ENCODE measurements around the gene PVALEF.
"Not testable (repeated sequence)": the region's sequence is repeated elsewhere in the genome, so short reads cannot be mapped to it uniquely, and the experiment has no call there.

Gene PVALEF

DNA sequence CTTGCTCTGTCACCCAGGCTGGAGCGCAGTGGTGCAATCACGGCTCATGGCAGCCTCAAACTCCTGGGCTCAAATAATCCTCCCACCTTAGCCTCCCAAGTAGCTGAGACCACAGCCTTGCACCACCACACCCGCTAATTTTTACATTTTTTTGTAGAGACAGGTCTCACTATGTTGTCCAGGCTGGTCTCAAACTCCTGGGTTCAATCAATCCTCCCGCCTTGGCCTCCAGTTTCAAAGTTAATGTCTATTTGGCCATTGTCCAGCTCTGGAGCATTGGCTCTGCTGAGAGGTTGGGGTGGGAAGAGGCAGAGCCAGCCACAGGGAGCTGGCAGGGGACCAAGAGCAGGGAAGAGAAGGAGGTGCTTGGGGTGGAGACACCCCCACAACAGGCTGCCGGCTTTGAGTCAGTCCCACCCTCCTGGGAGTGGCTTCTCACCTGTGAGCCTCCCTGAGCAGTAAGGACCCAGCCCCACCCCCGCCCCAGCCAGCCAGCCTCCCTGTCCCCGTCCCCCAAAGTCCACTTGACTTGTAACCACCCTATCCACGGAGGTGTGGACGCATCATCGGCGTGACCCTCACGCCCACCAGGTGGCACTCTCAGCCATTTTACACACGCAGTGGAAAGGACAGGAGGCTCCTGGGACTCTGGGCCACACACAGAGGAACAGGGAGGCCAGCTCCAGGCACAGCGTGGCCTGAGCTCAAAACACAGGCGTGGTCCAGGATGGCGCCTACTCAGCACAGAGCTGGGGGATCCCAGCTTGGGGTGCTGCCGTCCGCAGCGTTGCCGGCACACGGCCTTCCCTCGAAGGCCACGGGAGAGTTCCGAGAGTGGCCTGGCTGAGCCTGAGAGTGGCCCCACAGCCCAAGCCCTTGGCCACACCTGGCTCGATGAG, 22.8 kb upstream of the PVALEF start:
- ChIA-PET POLR2A (interaction anchor here (1.5 kb wide), 1 partner anchor 96 kb away, joined by 6 read pairs; the partner anchor contains the start of genes NDUFAF8 and TEPSIN), CTCF (interaction anchor here (0.7 to 2.3 kb wide), 11 partner anchors 11 to 242 kb away, joined by 3 to 9 read pairs (median 3); no protein-coding TSS in a partner anchor)
- TF ChIP-seq LEF1 (IDR thresholded peaks at IDR 0.05; ENCODE audit: borderline replicate concordance) (no peak), SUZ12 (IDR thresholded peaks at IDR 0.05) (no peak), FOXA1 (IDR thresholded peaks at IDR 0.05) (no peak), CTBP1 (IDR thresholded peaks at IDR 0.05; ENCODE audit: borderline replicate concordance) (no peak), TARDBP (IDR thresholded peaks at IDR 0.05) (no peak), ZNF384 (IDR thresholded peaks at IDR 0.05) (no peak), FOXM1 (IDR thresholded peaks at IDR 0.05; ENCODE audit: borderline replicate concordance) (no peak), BHLHE40 (IDR thresholded peaks at IDR 0.05; ENCODE audit: borderline replicate concordance) (no peak), ARNT (IDR thresholded peaks at IDR 0.05) (no peak), L3MBTL2 (conservative IDR thresholded peaks at IDR 0.05) (no peak), FOXK2 (IDR thresholded peaks at IDR 0.05) (no peak), NFRKB (IDR thresholded peaks at IDR 0.05) (no peak), SP1 (IDR thresholded peaks at IDR 0.05) (no peak), HDGF (IDR thresholded peaks at IDR 0.05; ENCODE audit: borderline replicate concordance) (no peak)
- TF ChIP-seq, protein P1, sequence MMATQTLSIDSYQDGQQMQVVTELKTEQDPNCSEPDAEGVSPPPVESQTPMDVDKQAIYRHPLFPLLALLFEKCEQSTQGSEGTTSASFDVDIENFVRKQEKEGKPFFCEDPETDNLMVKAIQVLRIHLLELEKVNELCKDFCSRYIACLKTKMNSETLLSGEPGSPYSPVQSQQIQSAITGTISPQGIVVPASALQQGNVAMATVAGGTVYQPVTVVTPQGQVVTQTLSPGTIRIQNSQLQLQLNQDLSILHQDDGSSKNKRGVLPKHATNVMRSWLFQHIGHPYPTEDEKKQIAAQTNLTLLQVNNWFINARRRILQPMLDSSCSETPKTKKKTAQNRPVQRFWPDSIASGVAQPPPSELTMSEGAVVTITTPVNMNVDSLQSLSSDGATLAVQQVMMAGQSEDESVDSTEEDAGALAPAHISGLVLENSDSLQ (IDR thresholded peaks at IDR 0.05) = no peak
- peak; percentile 85 for DNase-seq (ENCODE audit: extremely low spot score)

DNA sequence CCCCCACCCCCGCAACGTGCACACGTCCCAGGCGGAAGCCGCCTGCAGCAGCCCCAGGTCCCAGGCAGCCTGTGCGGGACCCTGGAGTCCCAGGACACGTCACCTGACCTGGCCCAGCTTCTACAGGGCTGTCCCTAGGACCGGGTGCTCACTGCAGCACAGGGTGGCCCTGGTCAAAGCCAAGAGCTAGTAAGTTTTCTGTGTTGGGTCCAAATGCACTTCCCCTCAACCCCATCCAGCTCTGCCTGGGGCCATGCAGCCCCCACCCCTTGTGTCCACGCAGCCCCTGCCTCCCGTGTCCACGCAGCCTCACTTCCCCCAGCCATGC, 22.1 kb upstream of the PVALEF start:
- DNase-seq (ENCODE audit: extremely low spot score) = no peak
- ChIA-PET CTCF (interaction anchor here (0.9 to 2.3 kb wide), 8 partner anchors 11 to 97 kb away, joined by 3 to 9 read pairs (median 4); no protein-coding TSS in a partner anchor), POLR2A (interaction anchor here (1.5 kb wide), 1 partner anchor 95 kb away, joined by 6 read pairs; the partner anchor contains the start of genes NDUFAF8 and TEPSIN)
- TF ChIP-seq, protein P1 (IDR thresholded peaks at IDR 0.05) = no peak
- TF ChIP-seq FOXA1 (IDR thresholded peaks at IDR 0.05) (no peak), SP1 (IDR thresholded peaks at IDR 0.05) (no peak), TARDBP (IDR thresholded peaks at IDR 0.05) (no peak), NFRKB (IDR thresholded peaks at IDR 0.05) (no peak), FOXK2 (IDR thresholded peaks at IDR 0.05) (no peak)

DNA sequence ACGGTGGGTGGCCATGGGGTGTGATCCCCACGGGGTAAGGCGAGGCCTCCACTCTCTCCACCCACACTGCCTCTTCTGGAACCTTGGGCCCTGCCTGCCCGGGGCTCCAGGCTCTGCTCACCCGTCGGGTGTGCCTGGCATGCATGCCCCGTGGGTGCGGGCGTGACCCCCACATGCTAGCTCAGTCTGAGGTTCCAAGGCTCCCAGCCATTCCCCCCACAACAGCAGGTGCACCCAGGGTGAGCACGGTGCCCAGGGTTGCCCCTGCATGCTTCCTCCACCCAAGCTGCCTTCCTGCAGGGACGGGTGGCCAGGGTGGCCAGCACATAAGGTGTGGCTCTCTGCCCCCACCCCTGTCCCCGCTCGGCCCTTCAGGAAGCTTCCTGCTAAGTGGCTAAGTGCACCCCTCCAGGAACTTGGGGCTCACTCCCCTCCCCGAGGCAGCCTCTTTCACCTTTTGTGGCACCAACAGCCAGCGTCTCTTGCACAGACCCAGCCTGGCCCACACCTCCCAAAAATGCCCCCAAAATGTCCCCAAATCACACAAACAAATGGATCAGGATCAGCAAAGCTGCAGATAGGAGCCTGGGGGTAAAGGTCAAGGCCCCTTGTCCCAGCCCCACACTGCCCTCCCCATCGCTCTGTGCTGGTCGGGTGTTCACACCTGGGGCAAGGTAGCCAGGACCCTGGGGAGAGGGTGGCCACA, 21.4 kb upstream of the PVALEF start:
- CTCF ChIA-PET = interaction anchor here (1.4 to 2.3 kb wide), 4 partner anchors 49 to 97 kb away, joined by 4 to 9 read pairs (median 6); no protein-coding TSS in a partner anchor
- POLR2A ChIA-PET = interaction anchor here (1.5 to 1.6 kb wide), 2 partner anchors 79 to 95 kb away, joined by 6 to 7 read pairs; partner anchors contain the start of genes CEP131, NDUFAF8 and TEPSIN
- DNase-seq (ENCODE audit: extremely low spot score) = no peak
- TF ChIP-seq FOXA1 (IDR thresholded peaks at IDR 0.05) = no peak
- TF ChIP-seq BHLHE40 (IDR thresholded peaks at IDR 0.05; ENCODE audit: borderline replicate concordance) = no peak
- TF ChIP-seq CTBP1 (IDR thresholded peaks at IDR 0.05; ENCODE audit: borderline replicate concordance) = no peak
- TF ChIP-seq, protein P1 (IDR thresholded peaks at IDR 0.05) = no peak
- TF ChIP-seq TARDBP (IDR thresholded peaks at IDR 0.05) = no peak
- TF ChIP-seq FOXK2 (IDR thresholded peaks at IDR 0.05) = no peak
- no peak for TF ChIP-seq SP1 (IDR thresholded peaks at IDR 0.05)
- TF ChIP-seq ELF4 (IDR thresholded peaks at IDR 0.05) = no peak
- no peak for TF ChIP-seq HDGF (IDR thresholded peaks at IDR 0.05; ENCODE audit: borderline replicate concordance)
- no peak for TF ChIP-seq LEF1 (IDR thresholded peaks at IDR 0.05; ENCODE audit: borderline replicate concordance)
- TF ChIP-seq NFRKB (IDR thresholded peaks at IDR 0.05) = no peak
- no peak for TF ChIP-seq L3MBTL2 (conservative IDR thresholded peaks at IDR 0.05)
- TF ChIP-seq FOXM1 (IDR thresholded peaks at IDR 0.05; ENCODE audit: borderline replicate concordance) = no peak
- no peak for TF ChIP-seq ZNF384 (IDR thresholded peaks at IDR 0.05)
- TF ChIP-seq SUZ12 (IDR thresholded peaks at IDR 0.05) = no peak
- no peak for TF ChIP-seq ARNT (IDR thresholded peaks at IDR 0.05)

DNA sequence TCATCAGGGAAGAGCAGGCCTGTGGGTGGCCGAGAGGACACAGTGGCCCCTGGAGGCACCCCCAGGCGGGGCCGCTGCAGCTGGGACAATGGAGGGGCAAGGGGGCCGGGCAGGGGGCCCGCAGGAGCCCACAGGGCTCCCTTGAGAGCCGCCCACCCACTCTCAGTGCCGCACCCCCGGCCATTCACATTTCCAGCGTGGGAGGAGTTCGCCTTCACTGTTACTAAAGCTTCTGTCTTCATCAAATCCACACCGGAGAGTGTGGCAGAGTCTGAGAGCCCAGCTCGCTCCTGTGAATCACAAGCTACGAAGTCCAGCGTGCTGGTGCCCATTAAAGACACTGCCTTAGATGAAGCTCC, 20.9 kb upstream of the PVALEF start:
- POLR2A ChIA-PET = interaction anchor here (1.6 kb wide), 1 partner anchor 79 kb away, joined by 7 read pairs; the partner anchor contains the start of gene CEP131
- DNase-seq (ENCODE audit: extremely low spot score) = no peak
- TF ChIP-seq BHLHE40 (IDR thresholded peaks at IDR 0.05; ENCODE audit: borderline replicate concordance) = no peak
- TF ChIP-seq SUZ12 (IDR thresholded peaks at IDR 0.05) = no peak
- no peak for TF ChIP-seq L3MBTL2 (conservative IDR thresholded peaks at IDR 0.05)
- TF ChIP-seq ZNF384 (IDR thresholded peaks at IDR 0.05) = no peak
- no peak for TF ChIP-seq TARDBP (IDR thresholded peaks at IDR 0.05)
- TF ChIP-seq ARNT (IDR thresholded peaks at IDR 0.05) = no peak
- TF ChIP-seq LEF1 (IDR thresholded peaks at IDR 0.05; ENCODE audit: borderline replicate concordance) = no peak
- no peak for TF ChIP-seq FOXM1 (IDR thresholded peaks at IDR 0.05; ENCODE audit: borderline replicate concordance)
- no peak for TF ChIP-seq FOXK2 (IDR thresholded peaks at IDR 0.05)
- CTCF ChIA-PET = interaction anchor here (0.6 to 2.3 kb wide), 2 partner anchors 94 to 96 kb away, joined by 3 to 9 read pairs; partner anchors contain the start of genes NDUFAF8 and TEPSIN

DNA sequence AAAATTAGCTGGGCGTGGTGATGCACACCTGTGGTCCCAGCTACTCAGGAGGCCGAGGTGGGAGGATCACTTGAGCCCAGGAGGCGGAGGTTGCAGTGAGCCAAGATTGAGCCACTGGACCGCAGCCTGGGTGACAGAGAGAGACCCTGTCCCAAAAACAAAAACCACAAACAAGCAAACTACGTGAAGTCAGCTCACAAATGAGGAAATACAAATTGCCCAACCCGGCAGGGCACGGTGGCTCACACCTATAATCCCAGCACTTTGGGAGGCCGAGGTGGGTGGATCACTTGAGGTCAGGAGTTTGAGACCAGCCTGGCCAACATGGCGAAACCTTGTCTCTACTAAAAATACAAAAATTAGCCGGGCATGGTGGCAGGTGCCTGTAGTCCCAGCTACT, 19.1 kb upstream of the PVALEF start:
- DNase-seq (ENCODE audit: extremely low spot score); POLR2A ChIA-PET: not testable (repeated sequence)
- CTCF ChIA-PET = interaction anchor here (0.6 kb wide), 1 partner anchor 205 kb away, joined by 3 read pairs; no protein-coding TSS in a partner anchor

Measured in HEK293T (cell line).